DND-41 (cell line): ENCODE data around the gene FMN1.

Experiments used
- ATAC-seq: fragments of 200-7000 bp; cut with Tn5 transposase; 3 replicates; pipeline ENCODE4 v1.9.1; 2021; ENCODE audit warnings: low read depth; ENCODE audit not compliant: insufficient read depth
- DNase-seq: peaks from one replicate; pipeline ENCODE4 v3.0.0-alpha.2; 2020
- H2AFZ ChIP-seq: 2 replicates; pipeline ENCODE4 v1.6.0; 2012; ENCODE audit warnings: low read depth, low read length
- H3K27ac ChIP-seq: 2 replicates; pipeline ENCODE4 v1.5.1; 2012; ENCODE audit warnings: low read length, inconsistent platforms
- H3K27me3 ChIP-seq: fragments of 200-600 bp; sonication (generic); 2 replicates; pipeline ENCODE4 v1.6.0; 2012; ENCODE audit warnings: low read length, mild to moderate bottlenecking, inconsistent platforms; ENCODE audit not compliant: insufficient read depth, poor library complexity
- H3K36me3 ChIP-seq: 2 replicates; pipeline ENCODE4 v1.5.1; 2012; ENCODE audit warnings: low read length, inconsistent platforms; ENCODE audit not compliant: insufficient read depth
- H3K4me1 ChIP-seq: 2 replicates; pipeline ENCODE4 v1.5.1; 2012; ENCODE audit warnings: mild to moderate bottlenecking, low read length; ENCODE audit not compliant: insufficient read depth
- H3K4me2 ChIP-seq: 2 replicates; pipeline ENCODE4 v1.6.0; 2012; ENCODE audit warnings: mild to moderate bottlenecking, moderate library complexity, low read length, inconsistent platforms; ENCODE audit not compliant: insufficient read depth
- H3K4me3 ChIP-seq, 2 experiments: fragments of 200-600 bp in 1 of 2; shearing (Covaris generic) in 1 of 2; 2 replicates each; pipeline ENCODE4 v1.5.1; 2012 to 2016; ENCODE audit warnings: inconsistent platforms in 2 of 2, low read length in 2 of 2, mild to moderate bottlenecking in 2 of 2, low read depth in 1 of 2, moderate library complexity in 1 of 2
- H3K79me2 ChIP-seq: 2 replicates; pipeline ENCODE4 v1.6.0; 2012; ENCODE audit warnings: low read length, inconsistent platforms; ENCODE audit not compliant: insufficient read depth
- H3K9ac ChIP-seq: 2 replicates; pipeline ENCODE4 v1.6.0; 2012; ENCODE audit warnings: low read depth, mild to moderate bottlenecking, inconsistent platforms, low read length, moderate library complexity
- H3K9me3 ChIP-seq: 2 replicates; pipeline ENCODE4 v1.5.1; 2012; ENCODE audit warnings: low read length, moderate library complexity, mild to moderate bottlenecking, inconsistent platforms; ENCODE audit not compliant: insufficient read depth, severe bottlenecking
- H4K20me1 ChIP-seq: 2 replicates; pipeline ENCODE4 v1.6.0; 2012; ENCODE audit warnings: low read length; ENCODE audit not compliant: insufficient read depth
- EZH2 ChIP-seq: IDR thresholded peaks from 3 replicates; pipeline ENCODE4 v1.6.1; 2012; ENCODE audit warnings: borderline replicate concordance, low read depth, mild to moderate bottlenecking, moderate library complexity, low read length, inconsistent platforms; ENCODE audit not compliant: severe bottlenecking
- TF ChIP-seq, protein P1 (sequence below): IDR thresholded peaks from 2 replicates; pipeline ENCODE4 v1.5.1; 2012; ENCODE audit warnings: borderline replicate concordance, low read length, moderate library complexity, mild to moderate bottlenecking; ENCODE audit not compliant: poor library complexity, severe bottlenecking; ENCODE audit errors: extremely low read depth

The FMN1 gene

DNA sequence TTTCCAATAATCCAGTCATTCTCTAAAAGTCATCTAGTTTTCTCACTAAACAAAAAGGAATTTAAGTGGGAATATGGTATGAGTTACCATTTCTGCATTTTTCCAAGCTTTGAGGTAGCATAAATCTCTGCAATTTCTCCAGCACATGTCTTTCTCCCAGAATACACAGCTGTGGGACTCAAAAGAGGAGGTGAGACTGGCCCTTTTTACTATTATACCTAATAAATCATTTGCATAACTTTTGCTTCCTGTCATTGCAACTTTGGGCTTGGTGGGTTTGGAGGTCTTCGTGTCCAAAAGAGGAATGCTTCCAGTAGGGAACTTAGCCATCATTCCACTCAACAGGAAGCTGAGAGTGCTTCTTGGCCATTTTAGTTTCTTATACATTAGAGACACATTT, 94.8 kb downstream of the FMN1 start:
- no peak overlapping the region for H3K27ac ChIP-seq
- H3K27me3 ChIP-seq, result no peaks in the 10 kb centered on the region
- H3K9ac ChIP-seq, result no peak overlapping the region
- H3K4me3 ChIP-seq, result no peak overlapping the region
- H2AFZ ChIP-seq, result no peak overlapping the region
- DNase-seq (no peak), ATAC-seq (no peak)
- H3K4me2 ChIP-seq, result no peak overlapping the region
- no peaks in the 10 kb centered on the region for H3K36me3 ChIP-seq
- H3K9me3 ChIP-seq, result no peaks in the 10 kb centered on the region
- H3K4me1 ChIP-seq, result peaks cover 16% of the 10 kb centered on the region
- TF ChIP-seq EZH2, result no peak
- TF ChIP-seq, protein P1, sequence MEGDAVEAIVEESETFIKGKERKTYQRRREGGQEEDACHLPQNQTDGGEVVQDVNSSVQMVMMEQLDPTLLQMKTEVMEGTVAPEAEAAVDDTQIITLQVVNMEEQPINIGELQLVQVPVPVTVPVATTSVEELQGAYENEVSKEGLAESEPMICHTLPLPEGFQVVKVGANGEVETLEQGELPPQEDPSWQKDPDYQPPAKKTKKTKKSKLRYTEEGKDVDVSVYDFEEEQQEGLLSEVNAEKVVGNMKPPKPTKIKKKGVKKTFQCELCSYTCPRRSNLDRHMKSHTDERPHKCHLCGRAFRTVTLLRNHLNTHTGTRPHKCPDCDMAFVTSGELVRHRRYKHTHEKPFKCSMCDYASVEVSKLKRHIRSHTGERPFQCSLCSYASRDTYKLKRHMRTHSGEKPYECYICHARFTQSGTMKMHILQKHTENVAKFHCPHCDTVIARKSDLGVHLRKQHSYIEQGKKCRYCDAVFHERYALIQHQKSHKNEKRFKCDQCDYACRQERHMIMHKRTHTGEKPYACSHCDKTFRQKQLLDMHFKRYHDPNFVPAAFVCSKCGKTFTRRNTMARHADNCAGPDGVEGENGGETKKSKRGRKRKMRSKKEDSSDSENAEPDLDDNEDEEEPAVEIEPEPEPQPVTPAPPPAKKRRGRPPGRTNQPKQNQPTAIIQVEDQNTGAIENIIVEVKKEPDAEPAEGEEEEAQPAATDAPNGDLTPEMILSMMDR, result no peak
- no peaks in the 10 kb centered on the region for H4K20me1 ChIP-seq
- H3K79me2 ChIP-seq, result no peaks in the 10 kb centered on the region

DNA sequence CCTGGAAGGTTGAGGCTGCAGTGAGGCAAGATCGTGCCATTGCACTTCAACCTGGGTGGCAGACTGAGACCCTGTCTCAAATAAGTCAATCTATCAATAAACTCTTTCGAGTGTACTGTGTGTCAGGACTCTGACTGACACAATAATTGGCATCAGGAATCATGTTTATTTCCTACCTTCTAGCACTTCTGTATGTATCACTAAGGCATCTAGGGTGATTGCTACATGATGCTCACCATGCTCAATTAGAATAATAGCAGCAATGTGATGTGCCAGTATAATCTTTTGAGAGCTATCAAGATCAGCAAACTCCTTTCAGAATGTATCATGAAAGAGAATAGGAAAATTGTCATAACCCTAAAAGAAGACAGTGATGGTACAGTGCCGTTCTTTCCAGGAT, 95.3 kb downstream of the FMN1 start:
- DNase-seq (no peak), ATAC-seq (no peak)
- Histone ChIP-seq H3K9ac (no peak overlapping the region), H3K4me1 (peaks cover 11% of the 10 kb centered on the region), H3K27me3 (no peaks in the 10 kb centered on the region), H3K36me3 (no peaks in the 10 kb centered on the region), H2AFZ (no peak overlapping the region), H4K20me1 (no peaks in the 10 kb centered on the region), H3K27ac (no peak overlapping the region), H3K4me3 (no peak overlapping the region), H3K79me2 (no peaks in the 10 kb centered on the region), H3K4me2 (no peak overlapping the region), H3K9me3 (no peaks in the 10 kb centered on the region)
- no peak for TF ChIP-seq EZH2
- TF ChIP-seq, protein P1, result no peak

DNA sequence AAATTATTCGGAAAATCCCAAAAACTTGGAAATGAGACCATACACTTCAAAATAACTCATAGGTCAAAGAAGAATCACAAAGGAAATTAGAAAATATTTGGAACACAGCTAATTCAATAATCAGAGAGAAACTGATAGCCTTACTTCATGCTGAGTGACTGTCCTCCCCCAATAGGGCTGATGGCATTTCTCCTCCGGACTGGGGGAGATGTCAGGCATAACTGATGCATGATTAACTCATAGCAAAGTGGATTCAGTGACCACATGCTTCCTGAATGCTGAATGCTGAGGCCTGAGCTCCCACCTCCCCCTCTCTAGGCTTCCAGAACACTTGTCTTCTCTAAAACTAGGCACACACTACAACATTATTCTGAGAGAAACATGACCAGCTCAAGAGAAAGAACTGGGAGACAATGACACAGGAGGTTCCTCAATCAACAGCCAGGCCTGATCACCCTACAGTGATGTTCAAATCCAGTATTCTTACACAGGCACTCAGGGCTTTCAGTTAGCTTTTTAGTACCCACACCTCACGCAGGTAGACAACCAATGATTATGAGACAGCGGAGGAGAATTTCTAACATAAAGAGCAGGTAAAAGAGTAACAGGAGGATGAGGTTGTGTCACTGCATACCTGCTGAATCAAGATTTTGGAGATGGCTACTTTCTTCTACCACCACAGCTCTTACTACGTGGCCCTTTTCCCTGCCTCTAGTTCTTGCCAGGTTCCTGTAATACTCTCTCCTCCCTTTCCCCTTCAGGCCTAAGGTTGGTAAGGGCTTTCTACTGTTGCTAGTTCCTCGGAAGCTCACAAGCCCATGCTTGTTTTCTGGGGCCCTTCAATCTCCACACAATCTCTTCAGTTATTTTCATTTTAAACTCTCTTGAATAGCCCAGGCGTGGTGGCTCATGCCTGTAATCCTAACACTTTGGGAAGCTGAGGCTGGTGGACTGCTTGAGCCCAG, 96.1 kb downstream of the FMN1 start:
- H3K4me1 ChIP-seq, result peaks cover 4% of the 10 kb centered on the region; the same call in 1 of the 2 replicates
- H3K79me2 ChIP-seq, result no peaks in the 10 kb centered on the region
- TF ChIP-seq, protein P1, result no peak
- no peak for TF ChIP-seq EZH2
- no peak overlapping the region for H3K27ac ChIP-seq
- no peaks in the 10 kb centered on the region for H3K9me3 ChIP-seq
- no peaks in the 10 kb centered on the region for H4K20me1 ChIP-seq
- ATAC-seq, result no peak
- H3K4me2 ChIP-seq, result no peak overlapping the region
- no peak for DNase-seq
- no peaks in the 10 kb centered on the region for H3K36me3 ChIP-seq
- no peak overlapping the region for H2AFZ ChIP-seq
- H3K4me3 ChIP-seq, result no peak overlapping the region
- H3K9ac ChIP-seq, result no peak overlapping the region
- no peaks in the 10 kb centered on the region for H3K27me3 ChIP-seq
